ENCODE results near the gene EIPR1. TPM values are rescaled to one million over a fixed set of nuclear protein-coding genes. Genes with fewer than 3 reads are reported as not detected.

Gene EIPR1
- total RNA-seq, 8 experiments from 2014 or later = 27.8 to 41.7 (median 33.5) TPM

DNA sequence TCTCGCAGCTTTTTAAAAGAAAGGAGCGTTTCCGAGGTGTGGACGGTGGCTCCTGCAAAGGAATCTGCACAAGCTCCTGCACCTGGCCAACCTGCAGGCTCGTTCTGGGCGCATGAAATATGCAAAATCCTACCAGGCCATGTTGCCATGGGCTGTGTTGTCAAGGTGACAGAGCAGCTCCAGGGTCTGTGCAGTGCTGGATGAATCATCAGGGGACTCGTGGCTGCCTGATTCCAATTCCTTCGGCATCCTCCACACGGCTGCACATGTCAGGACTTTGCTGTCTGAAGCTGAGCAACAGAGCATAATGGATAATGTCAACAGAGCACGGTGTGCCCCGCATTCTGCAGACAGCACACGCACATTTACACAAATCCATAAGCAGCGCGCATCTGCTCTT, 120.5 kb downstream of the EIPR1 start:
- WGBS, 10 experiments = 20 to 95% (median 57%) methylated on average over 2 to 13 of the region's 14 CpGs; no CpG with 5 or more reads in 3 of the 10 experiments
- ATAC-seq (replicated peaks in 6 of 8) = peak in 7 of 8 experiments; percentile 38 to 100 (median 99)
- peaks cover 36 to 37% of the 10 kb centered on the region in 2 donors for H3K4me1 ChIP-seq (replicated peaks in 1 of 2)
- in situ Hi-C loops (cut with MboI; ENCODE audit: low pct_unique_long_range_greater_than_20kb in 2 of 9, low sequenced_read_pairs in 9 of 9, unreplicated experiment in 9 of 9) = no loop called here
- peak overlapping the region; percentile 74 to 85 for H3K27ac ChIP-seq
- peak overlapping the region in 2 of 5 donors; percentile 2 to 13 for H3K4me3 ChIP-seq

DNA sequence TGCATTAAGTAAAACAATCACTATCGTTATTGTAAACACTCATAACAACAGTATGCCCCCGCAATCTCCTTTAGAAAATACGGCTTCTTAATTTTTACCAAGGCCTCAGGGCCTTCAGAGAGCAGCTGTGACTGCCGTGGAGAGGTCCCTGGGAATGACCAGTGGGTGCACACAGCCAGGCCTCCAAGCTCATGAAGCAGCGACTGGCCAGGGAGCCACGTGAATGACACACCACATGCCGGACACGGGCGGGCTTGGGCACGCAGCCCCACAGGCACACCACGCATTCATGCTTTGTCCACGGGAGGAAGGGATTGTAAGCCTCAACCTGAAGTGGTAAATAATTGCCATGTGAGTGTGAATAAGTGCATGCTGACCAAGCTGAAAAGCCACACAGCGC, 121.0 kb downstream of the EIPR1 start:
- in situ Hi-C loops (cut with MboI; ENCODE audit: low pct_unique_long_range_greater_than_20kb in 2 of 9, low sequenced_read_pairs in 9 of 9, unreplicated experiment in 9 of 9) = no loop called here
- H3K4me1 ChIP-seq (replicated peaks in 1 of 2) = peaks cover 40 to 42% of the 10 kb centered on the region in 2 donors
- no peak overlapping the region for H3K4me3 ChIP-seq
- WGBS, 10 experiments = 40 to 100% (median 86%) methylated on average over 1 to 13 of the region's 13 CpGs; no CpG with 5 or more reads in 1 of the 10 experiments
- ATAC-seq (replicated peaks in 6 of 8) = peak in 4 of 8 experiments; percentile 20 to 32 (median 22)
- peak overlapping the region; percentile 74 to 85 for H3K27ac ChIP-seq

DNA sequence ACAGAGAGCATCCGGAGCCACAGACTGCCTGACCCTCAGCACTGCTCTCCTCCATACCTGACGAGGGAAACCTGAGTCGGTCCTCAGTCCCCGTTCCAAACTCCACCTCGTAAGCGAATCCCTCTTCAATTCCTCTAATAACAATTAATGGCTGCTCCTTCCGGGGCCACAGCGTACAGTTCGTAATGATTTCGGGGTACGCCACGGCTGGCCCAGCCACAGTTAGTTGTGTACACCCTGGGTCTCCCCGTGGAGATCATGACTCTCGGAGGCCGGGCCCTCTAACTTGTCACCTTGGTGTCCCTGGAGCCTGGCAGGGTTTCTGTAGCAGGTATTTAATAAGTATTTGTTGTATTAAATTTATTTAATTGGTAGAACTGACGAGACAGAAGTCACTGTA, 121.5 kb downstream of the EIPR1 start:
- 86 to 100% (median 99%) methylated on average over 1 to 10 of the region's 16 CpGs; no CpG with 5 or more reads in 2 of the 10 experiments for WGBS, 10 experiments
- Histone ChIP-seq H3K27ac (peak overlapping the region; percentile 74 to 85), H3K4me3 (no peak overlapping the region), H3K4me1 (replicated peaks in 1 of 2) (peaks cover 42 to 46% of the 10 kb centered on the region in 2 donors)
- ATAC-seq (replicated peaks in 6 of 8) = no peak
- in situ Hi-C loops (cut with MboI; ENCODE audit: low pct_unique_long_range_greater_than_20kb in 2 of 9, low sequenced_read_pairs in 9 of 9, unreplicated experiment in 9 of 9) = no loop called here

DNA sequence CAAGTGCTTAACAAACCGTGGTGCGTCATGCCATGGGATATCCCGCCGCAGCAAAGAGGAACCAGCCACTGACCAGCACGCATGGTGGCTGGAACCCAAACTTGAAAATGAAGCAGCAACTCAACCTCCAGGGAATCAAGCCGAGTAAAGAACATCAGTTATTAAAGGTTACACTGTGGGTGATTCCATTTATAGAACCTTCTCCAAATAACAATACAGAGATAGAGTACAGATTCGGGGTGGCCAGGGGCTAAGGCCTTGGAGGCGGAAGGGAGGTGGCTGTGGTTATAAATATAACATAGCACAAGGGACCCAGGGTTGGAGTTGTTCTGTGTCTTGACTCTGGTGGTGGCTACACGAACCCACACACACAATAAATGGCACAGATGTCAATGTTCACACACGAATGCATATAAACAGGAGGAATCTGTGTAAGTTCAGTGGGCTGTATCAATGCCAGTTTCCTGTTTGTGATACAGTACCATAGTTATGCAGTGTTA, 123.1 kb downstream of the EIPR1 start:
- Histone ChIP-seq H3K27ac (no peak overlapping the region), H3K4me3 (no peak overlapping the region), H3K4me1 (replicated peaks in 1 of 2) (peaks cover 42 to 54% of the 10 kb centered on the region in 2 donors)
- ATAC-seq (replicated peaks in 6 of 8) = no peak
- WGBS, 10 experiments = 70 to 100% (median 89%) methylated on average over 1 to 8 of the region's 10 CpGs
- in situ Hi-C loops (cut with MboI; ENCODE audit: low pct_unique_long_range_greater_than_20kb in 2 of 9, low sequenced_read_pairs in 9 of 9, unreplicated experiment in 9 of 9) = no loop called here

DNA sequence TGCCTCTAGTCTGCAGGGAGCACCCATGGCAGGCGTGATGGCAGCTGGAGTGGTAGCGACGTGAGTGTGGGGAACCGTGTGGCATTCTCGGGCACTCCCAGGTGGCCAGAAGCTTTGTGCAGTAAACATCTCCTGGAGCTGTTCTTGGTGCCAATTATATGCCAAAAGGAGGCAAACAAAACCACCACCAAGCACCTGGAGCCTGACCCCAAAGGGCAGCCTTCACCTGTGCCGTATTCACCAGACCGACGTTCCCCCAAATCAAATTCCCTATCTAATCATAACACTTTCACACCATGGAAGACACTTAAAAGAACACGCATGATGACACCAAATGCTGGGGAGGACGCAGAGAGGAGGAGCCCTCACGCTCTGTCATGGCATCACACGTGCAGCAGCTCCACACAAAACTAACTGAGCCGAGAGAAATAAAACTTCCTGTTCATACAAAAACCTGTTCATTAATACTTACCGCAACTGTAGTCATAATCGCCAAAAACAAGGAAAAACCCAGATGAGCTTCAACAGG, 123.6 kb downstream of the EIPR1 start:
- in situ Hi-C loops (cut with MboI; ENCODE audit: low pct_unique_long_range_greater_than_20kb in 2 of 9, low sequenced_read_pairs in 9 of 9, unreplicated experiment in 9 of 9) = no loop called here
- Histone ChIP-seq H3K4me1 (replicated peaks in 1 of 2) (peaks cover 42 to 54% of the 10 kb centered on the region in 2 donors), H3K27ac (no peak overlapping the region), H3K4me3 (no peak overlapping the region)
- no peak for ATAC-seq (replicated peaks in 6 of 8)
- 27 to 86% (median 71%) methylated on average over 2 to 9 of the region's 15 CpGs; no CpG with 5 or more reads in 3 of the 10 experiments for WGBS, 10 experiments

DNA sequence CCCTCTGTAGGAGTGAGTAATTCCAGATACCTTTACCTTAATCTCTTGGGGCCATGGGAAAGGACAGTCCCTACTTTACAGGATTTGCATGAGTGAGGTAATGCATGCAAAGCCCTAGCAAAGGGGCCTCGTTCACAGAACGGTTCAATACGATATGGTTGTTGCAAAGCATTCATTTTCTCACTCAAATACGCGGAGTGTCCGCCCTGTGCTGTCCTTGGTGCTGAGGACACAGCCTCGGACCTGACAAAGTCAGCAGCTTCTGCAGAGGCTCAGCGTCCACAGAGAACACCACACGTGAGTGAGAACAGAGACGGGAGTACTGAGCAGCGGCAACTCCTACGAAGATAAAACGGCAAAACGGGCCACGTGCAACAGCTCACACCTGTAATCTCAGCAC, 125.7 kb downstream of the EIPR1 start:
- in situ Hi-C loops (cut with MboI; ENCODE audit: low pct_unique_long_range_greater_than_20kb in 2 of 9, low sequenced_read_pairs in 9 of 9, unreplicated experiment in 9 of 9) = no loop called here
- peak in 5 of 8 experiments; percentile 16 to 70 (median 42) for ATAC-seq (replicated peaks in 6 of 8)
- H3K27ac ChIP-seq = peak overlapping the region; percentile 31
- WGBS, 10 experiments = 61 to 91% (median 80%) methylated on average over 1 to 7 of the region's 15 CpGs; no CpG with 5 or more reads in 4 of the 10 experiments
- peaks cover 31 to 38% of the 10 kb centered on the region in 2 donors for H3K4me1 ChIP-seq (replicated peaks in 1 of 2)
- no peak overlapping the region for H3K4me3 ChIP-seq

DNA sequence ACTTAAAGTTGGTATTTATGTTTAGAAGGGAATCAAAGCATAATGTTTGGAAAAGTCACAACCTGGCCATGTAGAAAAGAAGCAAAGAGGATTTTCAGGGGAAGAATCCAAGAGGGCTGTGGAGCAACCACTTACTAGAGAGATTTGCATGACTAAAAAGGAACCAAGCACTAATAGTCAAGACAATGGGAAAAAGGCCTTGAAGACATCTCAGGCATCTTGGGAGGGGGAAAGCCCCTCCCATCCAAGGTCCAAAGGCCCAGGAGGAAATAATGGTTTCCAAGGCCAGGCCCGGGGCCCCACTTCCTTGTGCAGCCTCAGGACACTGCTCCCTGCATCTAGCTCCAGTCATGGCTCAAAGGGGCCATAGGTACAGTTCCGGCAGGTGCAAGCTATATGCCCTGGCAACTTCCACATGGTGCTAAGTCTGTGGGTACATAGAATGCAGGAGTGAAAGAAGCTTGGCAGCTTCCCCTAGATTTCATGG, 128.1 kb downstream of the EIPR1 start:
- no peak overlapping the region for H3K27ac ChIP-seq
- H3K4me3 ChIP-seq = no peak overlapping the region
- in situ Hi-C loops (cut with MboI; ENCODE audit: low pct_unique_long_range_greater_than_20kb in 2 of 9, low sequenced_read_pairs in 9 of 9, unreplicated experiment in 9 of 9) = no loop called here
- 80 to 83% methylated on average over 1 to 2 of the region's 2 CpGs; no CpG with 5 or more reads in 8 of the 10 experiments for WGBS, 10 experiments
- ATAC-seq (replicated peaks in 6 of 8) = no peak
- peaks cover 7 to 17% of the 10 kb centered on the region in 2 donors for H3K4me1 ChIP-seq (replicated peaks in 1 of 2)

DNA sequence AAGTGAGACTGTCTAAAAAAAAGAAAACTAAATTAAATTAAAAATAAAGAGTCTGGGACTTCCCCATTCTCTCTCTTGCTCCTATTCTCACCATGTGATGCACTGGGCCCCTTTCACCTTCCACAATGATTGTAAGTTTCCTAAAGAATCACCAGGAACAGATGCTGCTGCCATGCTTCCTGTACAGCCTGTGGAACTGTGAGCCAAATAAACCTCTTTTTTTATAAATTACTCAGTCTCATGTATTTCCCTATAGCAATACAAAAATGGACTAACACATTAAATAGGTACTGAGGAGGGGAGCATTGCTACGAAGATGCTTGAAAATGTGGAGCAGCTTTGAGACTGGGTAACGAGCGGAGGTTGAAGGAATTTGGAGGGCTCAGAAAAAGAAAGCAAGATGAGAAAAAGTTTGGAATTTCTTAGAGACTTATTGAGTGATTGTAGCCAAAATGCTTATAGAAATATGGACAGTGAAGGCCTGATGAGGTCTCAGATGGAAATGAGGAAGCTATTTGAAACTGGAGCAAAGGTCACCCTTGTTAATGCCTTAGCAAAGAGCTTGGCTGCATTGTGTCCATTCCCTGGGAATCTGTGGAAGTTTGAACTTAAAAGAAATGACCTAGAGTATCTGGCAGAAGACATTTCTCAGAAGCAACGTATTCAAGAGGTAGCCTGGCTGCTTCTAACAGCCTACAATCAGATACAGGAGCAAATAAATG, 128.7 kb downstream of the EIPR1 start:
- no peak overlapping the region for H3K4me3 ChIP-seq
- WGBS, 10 experiments = 13 to 100% (median 92%) methylated on average over 1 to 4 of the region's 4 CpGs
- H3K4me1 ChIP-seq (replicated peaks in 1 of 2) = peaks cover 6 to 17% of the 10 kb centered on the region in 2 donors
- in situ Hi-C loops (cut with MboI; ENCODE audit: low pct_unique_long_range_greater_than_20kb in 2 of 9, low sequenced_read_pairs in 9 of 9, unreplicated experiment in 9 of 9) = no loop called here
- ATAC-seq (replicated peaks in 6 of 8) = no peak
- H3K27ac ChIP-seq = no peak overlapping the region

DNA sequence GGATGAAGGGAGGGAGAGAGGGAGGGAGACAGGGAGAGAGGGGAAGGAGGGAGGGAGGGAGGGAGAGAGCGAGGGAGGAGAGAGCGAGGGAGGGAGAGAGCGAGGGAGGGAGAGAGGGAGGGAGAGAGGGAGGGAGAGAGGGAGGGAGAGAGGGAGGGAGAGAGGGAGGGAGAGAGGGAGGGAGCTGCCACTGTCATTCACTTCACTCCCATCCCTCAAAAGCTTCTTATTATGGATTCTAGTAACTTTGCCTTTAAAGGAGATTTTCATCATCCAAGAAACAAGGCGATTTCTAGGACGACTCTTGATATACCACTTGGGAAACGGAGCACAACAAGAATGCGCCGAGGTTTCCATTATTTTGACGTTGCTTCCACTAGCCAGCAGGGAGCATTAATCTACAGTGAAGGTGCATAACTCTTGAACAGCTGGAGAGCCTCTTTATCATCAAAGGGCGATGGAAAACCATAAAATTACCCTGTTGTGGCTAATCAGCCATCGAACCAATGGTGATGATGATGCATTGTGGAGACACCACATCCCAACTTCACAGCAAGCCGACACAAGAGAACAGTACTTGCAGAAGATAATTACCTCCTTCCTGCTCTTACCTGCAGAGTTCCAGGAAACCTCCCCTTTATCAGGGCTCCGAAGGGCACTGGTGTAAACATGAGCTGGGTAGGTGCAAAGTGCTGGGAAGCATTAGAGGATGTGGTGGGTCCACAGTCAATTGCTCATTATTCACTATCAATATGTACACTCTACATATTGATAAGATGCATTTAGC, 130.5 kb downstream of the EIPR1 start:
- Histone ChIP-seq H3K4me1 (replicated peaks in 1 of 2) (peaks cover 4 to 17% of the 10 kb centered on the region in 2 donors), H3K27ac (no peak overlapping the region)
- in situ Hi-C loops (cut with MboI; ENCODE audit: low pct_unique_long_range_greater_than_20kb in 2 of 9, low sequenced_read_pairs in 9 of 9, unreplicated experiment in 9 of 9) = no loop called here

DNA sequence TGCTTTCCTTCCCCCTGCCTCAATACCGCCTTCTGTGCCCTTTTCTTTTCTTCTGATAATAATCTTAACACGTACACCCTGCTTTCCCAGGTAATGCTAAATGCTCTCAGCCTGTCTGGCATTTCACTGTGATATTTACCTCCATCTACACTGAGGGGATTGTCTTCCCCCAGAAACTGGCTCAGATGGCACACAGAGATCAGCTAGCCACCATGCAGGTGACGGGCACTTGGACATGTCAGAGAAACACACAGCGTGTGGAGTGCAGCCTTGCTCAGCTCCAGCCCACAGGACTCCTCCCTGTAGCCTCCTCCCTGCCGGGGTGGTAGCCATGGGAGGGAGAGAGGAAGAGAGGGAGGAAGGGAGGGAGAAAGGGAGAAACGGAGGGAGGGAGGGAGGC, 131.2 kb downstream of the EIPR1 start:
- Histone ChIP-seq H3K27ac (no peak overlapping the region), H3K4me3 (no peak overlapping the region), H3K4me1 (replicated peaks in 1 of 2) (peaks cover 1 to 10% of the 10 kb centered on the region in 2 donors)
- 0 to 100% (median 71%) methylated on average over 1 to 5 of the region's 6 CpGs; no CpG with 5 or more reads in 4 of the 10 experiments for WGBS, 10 experiments
- in situ Hi-C loops (cut with MboI; ENCODE audit: low pct_unique_long_range_greater_than_20kb in 2 of 9, low sequenced_read_pairs in 9 of 9, unreplicated experiment in 9 of 9) = no loop called here
- ATAC-seq (replicated peaks in 6 of 8) = peak in 1 of 8 experiments; percentile 35

More for the DNA sequence above, 130.5 kb downstream of the EIPR1 start:
- 68 to 100% (median 80%) methylated on average over 1 to 10 of the region's 13 CpGs for WGBS, 10 experiments
- ATAC-seq (replicated peaks in 6 of 8) = no peak
- no peak overlapping the region for H3K4me3 ChIP-seq

DNA sequence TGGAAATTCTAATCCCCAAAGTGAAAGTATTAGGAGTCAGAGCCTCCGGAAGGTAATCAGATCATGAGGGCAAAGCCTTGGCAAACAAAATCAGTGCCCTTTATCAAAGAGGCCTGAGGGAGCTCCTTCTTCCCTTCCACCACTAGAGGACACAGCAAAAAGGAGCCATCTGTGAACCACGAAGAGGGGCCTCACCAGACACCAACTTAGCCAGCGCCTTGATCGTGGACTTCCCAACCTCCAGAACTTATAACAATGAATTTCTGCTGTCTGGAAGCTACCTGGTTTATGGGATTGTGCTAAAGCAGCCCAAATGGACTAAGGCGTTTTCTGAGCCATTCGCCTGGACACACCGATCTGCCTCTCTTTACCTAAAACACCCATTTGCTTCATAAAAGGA, 133.1 kb downstream of the EIPR1 start:
- no peak overlapping the region for H3K27ac ChIP-seq
- H3K4me1 ChIP-seq (replicated peaks in 1 of 2) = no peaks in the 10 kb centered on the region
- ATAC-seq (replicated peaks in 6 of 8) = no peak
- in situ Hi-C loops (cut with MboI; ENCODE audit: low pct_unique_long_range_greater_than_20kb in 2 of 9, low sequenced_read_pairs in 9 of 9, unreplicated experiment in 9 of 9) = no loop called here
- no peak overlapping the region for H3K4me3 ChIP-seq
- WGBS, 10 experiments = 67 to 100% (median 92%) methylated on average over 1 to 7 of the region's 7 CpGs; no CpG with 5 or more reads in 2 of the 10 experiments

DNA sequence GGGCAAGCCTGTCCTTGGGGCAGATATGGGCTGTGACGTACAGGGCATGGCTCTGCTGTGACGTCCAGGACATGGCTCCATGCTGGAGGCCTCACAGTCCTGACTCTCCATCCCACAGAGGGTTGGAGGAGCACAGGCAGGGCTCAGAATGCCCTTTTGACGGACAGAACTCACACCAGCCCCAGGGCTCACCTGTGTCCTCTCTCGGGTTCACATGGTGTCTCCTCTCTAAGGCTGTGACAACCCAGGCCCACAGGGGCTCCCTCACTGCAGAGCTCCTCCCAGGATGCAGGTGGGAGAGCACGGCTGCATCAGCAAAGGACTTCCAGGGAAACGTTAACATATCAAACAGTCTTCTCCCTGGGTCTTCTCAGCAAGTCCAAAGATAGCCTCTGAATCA, 133.8 kb downstream of the EIPR1 start:
- WGBS, 10 experiments = 83 to 100% (median 90%) methylated on average over 1 to 5 of the region's 6 CpGs; no CpG with 5 or more reads in 3 of the 10 experiments
- Histone ChIP-seq H3K4me1 (replicated peaks in 1 of 2) (no peaks in the 10 kb centered on the region), H3K4me3 (no peak overlapping the region), H3K27ac (no peak overlapping the region)
- in situ Hi-C loops (cut with MboI; ENCODE audit: low pct_unique_long_range_greater_than_20kb in 2 of 9, low sequenced_read_pairs in 9 of 9, unreplicated experiment in 9 of 9) = no loop called here
- ATAC-seq (replicated peaks in 6 of 8) = no peak
